ENCODE results near the gene CD3E.

The CD3E gene

GRCh38 chr11:118341261-118341660 is 36.7 kb downstream of the CD3E start:
- POLR2A ChIA-PET (ENCODE audit: low non-redundant PET), result no interaction called here
- no peak for DNase-seq (ENCODE audit: low spot score)
- no peak overlapping the region for H3K27ac ChIP-seq
- CTCF ChIA-PET, result no interaction called here
- no peak for TF ChIP-seq CTCF (conservative IDR thresholded peaks at IDR 0.05; ENCODE audit: low read depth)

GRCh38 chr11:118341815-118342489 is 37.4 kb downstream of the CD3E start:
- DNase-seq (ENCODE audit: low spot score), result no peak
- CTCF ChIA-PET, result no interaction called here
- TF ChIP-seq CTCF (conservative IDR thresholded peaks at IDR 0.05; ENCODE audit: low read depth), result no peak
- no peak overlapping the region for H3K27ac ChIP-seq
- POLR2A ChIA-PET (ENCODE audit: low non-redundant PET), result no interaction called here

DNA sequence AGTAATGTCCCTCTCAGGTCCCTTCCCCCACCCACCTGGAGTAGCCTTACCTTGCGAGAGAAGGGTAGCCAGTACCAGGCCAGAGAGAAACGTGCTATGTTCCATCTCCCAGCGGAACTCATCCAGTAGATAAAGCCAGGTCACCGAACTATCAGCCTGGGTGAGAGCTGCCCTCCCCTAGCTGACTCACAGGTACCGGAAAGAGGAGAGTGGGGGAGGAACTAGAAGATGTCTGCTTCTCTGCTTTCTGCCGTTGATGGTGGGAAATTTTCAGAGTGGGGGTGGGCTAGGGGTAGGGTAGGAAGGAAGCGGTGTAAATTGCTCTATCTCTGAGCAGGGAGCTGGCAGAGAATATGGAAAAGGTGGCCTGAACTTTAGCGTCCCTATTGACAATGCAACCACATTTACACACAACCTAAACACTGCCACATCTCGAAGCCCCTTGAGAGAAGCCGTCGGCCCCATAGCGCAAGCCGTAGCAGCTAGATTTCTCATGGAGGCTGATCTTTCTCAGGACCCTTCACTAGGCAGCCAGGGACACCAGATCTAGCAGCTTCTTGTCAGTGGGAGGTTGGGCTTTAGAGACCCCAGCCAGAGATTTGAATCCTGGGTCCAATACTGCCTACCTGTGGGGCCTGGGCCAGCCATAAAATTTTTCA is 38.1 kb downstream of the CD3E start, which contains the start of gene CD3D:
Gene CD3D, minus strand, starts transcription at position 203 of the 659 bp plus-strand sequence. Its CDS starts 98 bp downstream, at position 105.
- ChIA-PET POLR2A (ENCODE audit: low non-redundant PET) (no interaction called here), CTCF (no interaction called here)
- DNase-seq (ENCODE audit: low spot score), result no peak
- no peak within 1 kb of the TSS for H3K27ac ChIP-seq
- no peak for TF ChIP-seq CTCF (conservative IDR thresholded peaks at IDR 0.05; ENCODE audit: low read depth)

GRCh38 chr11:118343248-118343647 is 38.7 kb downstream of the CD3E start:
- DNase-seq (ENCODE audit: low spot score), result no peak
- H3K27ac ChIP-seq, result no peak overlapping the region
- POLR2A ChIA-PET (ENCODE audit: low non-redundant PET), result no interaction called here
- CTCF ChIA-PET, result no interaction called here
- no peak for TF ChIP-seq CTCF (conservative IDR thresholded peaks at IDR 0.05; ENCODE audit: low read depth)

DNA sequence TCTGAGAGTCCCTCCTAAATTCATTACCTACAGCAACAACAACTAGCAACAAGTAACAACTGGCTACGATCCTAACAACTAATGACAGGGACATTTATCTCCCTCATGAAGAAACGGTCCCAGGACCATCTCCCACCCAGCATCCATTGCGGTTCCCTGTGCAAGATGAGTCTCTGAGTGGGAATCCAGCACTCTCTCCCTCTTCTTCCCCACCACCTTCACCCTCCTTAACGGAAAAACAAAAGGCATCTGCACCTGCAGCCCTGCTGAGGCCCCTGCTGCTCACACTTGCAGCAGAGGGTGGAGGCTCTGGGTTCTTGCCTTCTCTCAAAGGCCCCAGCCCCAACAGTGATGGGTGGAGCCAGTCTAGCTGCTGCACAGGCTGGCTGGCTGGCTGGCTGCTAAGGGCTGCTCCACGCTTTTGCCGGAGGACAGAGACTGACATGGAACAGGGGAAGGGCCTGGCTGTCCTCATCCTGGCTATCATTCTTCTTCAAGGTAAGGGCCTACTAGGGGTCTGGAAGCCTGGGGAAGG is 39.5 kb downstream of the CD3E start, which contains the start of gene CD3G:
Gene CD3G, plus strand, starts transcription at position 364 of the 535 bp plus-strand sequence. Its CDS starts 80 bp downstream, at position 444.
- ChIA-PET POLR2A (ENCODE audit: low non-redundant PET) (no interaction called here), CTCF (no interaction called here)
- no peak for TF ChIP-seq CTCF (conservative IDR thresholded peaks at IDR 0.05; ENCODE audit: low read depth)
- no peak within 1 kb of the TSS for H3K27ac ChIP-seq
- no peak for DNase-seq (ENCODE audit: low spot score)

DNA sequence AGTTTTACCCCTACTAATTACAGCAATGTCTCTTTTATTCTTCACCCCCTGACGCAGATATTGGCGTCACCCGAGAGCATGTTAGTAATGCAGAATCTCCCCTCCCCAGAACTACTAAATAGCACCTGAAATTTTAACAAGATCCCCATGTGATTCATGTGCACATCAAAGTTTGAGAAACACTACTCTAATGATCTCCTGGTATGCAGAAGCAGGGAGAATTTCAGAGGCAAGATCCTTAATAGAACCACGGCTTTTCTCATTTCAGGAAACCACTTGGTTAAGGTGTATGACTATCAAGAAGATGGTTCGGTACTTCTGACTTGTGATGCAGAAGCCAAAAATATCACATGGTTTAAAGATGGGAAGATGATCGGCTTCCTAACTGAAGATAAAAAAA is 44.9 kb downstream of the CD3E start:
- CTCF ChIA-PET, result no interaction called here
- no peak for TF ChIP-seq CTCF (conservative IDR thresholded peaks at IDR 0.05; ENCODE audit: low read depth)
- POLR2A ChIA-PET (ENCODE audit: low non-redundant PET), result no interaction called here
- DNase-seq (ENCODE audit: low spot score), result no peak
- no peak overlapping the region for H3K27ac ChIP-seq
